ENCODE results near the gene ARHGAP45.

ARHGAP45 gene

DNA sequence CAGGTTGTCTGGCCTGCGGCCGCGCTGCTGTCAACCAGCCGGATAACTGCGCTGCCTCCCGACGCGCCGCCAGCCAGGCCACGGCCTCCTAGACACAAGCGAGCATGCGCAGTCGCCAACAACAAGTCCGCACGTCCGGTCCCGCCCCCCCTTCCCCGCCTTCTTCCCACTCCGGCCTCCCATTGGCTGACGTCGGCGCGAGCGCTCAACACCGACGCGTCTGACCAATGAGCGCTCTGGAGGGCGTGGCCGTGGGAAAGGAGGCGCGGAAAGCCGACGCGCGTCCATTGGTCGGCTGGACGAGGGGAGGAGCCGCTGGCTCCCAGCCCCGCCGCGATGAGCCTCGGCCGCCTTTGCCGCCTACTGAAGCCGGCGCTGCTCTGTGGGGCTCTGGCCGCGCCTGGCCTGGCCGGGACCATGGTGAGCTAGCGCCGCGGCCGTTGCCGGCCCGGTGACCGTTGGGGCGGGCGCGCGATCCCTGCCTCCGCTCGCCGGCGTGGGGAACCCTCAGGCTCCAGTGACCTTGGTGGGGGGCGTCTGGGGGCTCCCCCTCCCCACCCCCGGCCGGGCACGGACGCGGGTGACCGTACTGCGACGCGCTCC, 36.8 kb downstream of the ARHGAP45 start, which contains the start of gene GPX4:
GPX4 (plus strand) TSS at position 287 of the 603 bp plus-strand sequence; CDS start at position 337, 50 bp downstream.
- Histone ChIP-seq H3K27ac (peak within 1 kb of the TSS; percentile 97), H3K27me3 (ENCODE audit: insufficient read depth, low read depth, severe bottlenecking) (no peaks in the 10 kb centered on the region), H3K9me3 (ENCODE audit: severe bottlenecking) (peaks cover 2% of the 10 kb centered on the region), H3K4me3 (ENCODE audit: low read depth, low read length) (peak within 1 kb of the TSS; percentile 75), H3K36me3 (peaks cover 27% of the 10 kb centered on the region)
- TF ChIP-seq, protein P1, sequence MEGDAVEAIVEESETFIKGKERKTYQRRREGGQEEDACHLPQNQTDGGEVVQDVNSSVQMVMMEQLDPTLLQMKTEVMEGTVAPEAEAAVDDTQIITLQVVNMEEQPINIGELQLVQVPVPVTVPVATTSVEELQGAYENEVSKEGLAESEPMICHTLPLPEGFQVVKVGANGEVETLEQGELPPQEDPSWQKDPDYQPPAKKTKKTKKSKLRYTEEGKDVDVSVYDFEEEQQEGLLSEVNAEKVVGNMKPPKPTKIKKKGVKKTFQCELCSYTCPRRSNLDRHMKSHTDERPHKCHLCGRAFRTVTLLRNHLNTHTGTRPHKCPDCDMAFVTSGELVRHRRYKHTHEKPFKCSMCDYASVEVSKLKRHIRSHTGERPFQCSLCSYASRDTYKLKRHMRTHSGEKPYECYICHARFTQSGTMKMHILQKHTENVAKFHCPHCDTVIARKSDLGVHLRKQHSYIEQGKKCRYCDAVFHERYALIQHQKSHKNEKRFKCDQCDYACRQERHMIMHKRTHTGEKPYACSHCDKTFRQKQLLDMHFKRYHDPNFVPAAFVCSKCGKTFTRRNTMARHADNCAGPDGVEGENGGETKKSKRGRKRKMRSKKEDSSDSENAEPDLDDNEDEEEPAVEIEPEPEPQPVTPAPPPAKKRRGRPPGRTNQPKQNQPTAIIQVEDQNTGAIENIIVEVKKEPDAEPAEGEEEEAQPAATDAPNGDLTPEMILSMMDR (IDR thresholded peaks at IDR 0.05; ENCODE audit: low read depth, low read length) = no peak
- DNase-seq = peak; percentile 98

DNA sequence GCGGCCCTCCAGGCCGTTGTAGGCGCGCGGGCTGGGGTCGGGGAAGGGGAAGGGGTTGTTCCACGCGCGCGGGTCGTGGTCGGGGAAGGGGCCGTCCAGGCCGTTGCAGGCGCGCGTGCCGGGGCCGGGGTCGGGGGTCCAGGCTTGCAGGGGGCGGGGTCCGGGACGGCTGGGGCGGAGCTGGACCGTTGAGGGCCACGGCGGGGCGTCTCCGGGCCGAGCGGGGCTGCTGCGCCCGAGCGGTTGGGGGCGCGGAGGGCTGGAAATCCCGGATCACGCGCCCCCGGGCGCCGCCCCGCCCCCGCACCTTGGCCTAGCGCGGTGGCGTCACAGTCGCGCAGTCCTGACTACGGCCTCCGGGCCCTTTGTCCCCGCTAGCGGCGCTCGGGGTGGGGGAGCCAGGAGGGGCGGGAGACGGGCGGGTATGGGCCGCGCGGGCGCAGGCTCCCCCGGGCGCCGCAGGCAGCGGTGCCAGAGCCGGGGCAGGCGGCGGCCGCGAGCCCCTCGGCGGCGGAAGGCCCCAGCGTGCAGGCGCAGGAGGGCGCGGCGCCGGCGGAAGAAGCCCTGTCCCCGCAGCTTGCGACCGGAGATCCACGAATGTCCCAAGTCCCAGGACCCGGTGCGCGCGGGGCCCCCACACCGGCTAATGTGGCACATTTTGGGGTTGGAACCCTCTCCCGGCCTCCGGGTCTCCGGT, 37.5 kb downstream of the ARHGAP45 start:
- peak overlapping the region; percentile 97 for H3K27ac ChIP-seq

DNA sequence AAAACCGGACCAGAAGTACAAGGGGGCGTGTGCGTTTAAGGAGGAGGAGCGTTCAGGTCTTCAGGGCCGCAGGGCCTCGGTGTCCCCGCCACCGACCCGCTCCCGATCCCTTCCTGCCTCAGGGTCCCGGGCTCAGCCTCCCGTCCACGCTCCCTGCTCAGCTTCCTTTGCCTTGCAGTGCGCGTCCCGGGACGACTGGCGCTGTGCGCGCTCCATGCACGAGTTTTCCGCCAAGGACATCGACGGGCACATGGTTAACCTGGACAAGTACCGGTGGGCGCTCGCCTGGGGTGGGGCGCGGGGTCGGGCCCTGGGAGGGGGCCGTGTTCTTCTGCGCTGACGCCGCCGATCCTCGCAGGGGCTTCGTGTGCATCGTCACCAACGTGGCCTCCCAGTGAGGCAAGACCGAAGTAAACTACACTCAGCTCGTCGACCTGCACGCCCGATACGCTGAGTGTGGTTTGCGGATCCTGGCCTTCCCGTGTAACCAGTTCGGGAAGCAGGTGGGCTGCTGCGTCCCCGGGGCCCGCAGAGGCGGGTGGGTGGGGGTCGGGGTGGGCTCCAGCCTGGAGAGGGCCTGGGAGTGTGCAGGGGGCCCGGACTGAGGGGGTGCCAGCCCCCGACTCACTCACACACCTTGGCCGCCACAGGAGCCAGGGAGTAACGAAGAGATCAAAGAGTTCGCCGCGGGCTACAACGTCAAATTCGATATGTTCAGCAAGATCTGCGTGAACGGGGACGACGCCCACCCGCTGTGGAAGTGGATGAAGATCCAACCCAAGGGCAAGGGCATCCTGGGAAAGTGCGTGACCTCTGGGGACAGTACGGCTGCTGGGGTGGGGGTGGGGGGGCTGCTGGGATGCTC, 38.3 kb downstream of the ARHGAP45 start:
- no peaks in the 10 kb centered on the region for H3K27me3 ChIP-seq (ENCODE audit: insufficient read depth, low read depth, severe bottlenecking)
- DNase-seq = no peak
- peak overlapping the region; percentile 97 for H3K27ac ChIP-seq
- H3K36me3 ChIP-seq = peaks cover 35% of the 10 kb centered on the region
- H3K4me3 ChIP-seq (ENCODE audit: low read depth, low read length) = peak overlapping the region; percentile 75
- TF ChIP-seq, protein P1 (IDR thresholded peaks at IDR 0.05; ENCODE audit: low read depth, low read length) = no peak
- H3K9me3 ChIP-seq (ENCODE audit: severe bottlenecking) = peaks cover 2% of the 10 kb centered on the region

More for the DNA sequence above, 37.5 kb downstream of the ARHGAP45 start:
- peak overlapping the region; percentile 75 for H3K4me3 ChIP-seq (ENCODE audit: low read depth, low read length)
- TF ChIP-seq, protein P1 (IDR thresholded peaks at IDR 0.05; ENCODE audit: low read depth, low read length) = no peak
- peaks cover 32% of the 10 kb centered on the region for H3K36me3 ChIP-seq
- H3K9me3 ChIP-seq (ENCODE audit: severe bottlenecking) = peaks cover 2% of the 10 kb centered on the region
- peak; percentile 79 for DNase-seq
- no peaks in the 10 kb centered on the region for H3K27me3 ChIP-seq (ENCODE audit: insufficient read depth, low read depth, severe bottlenecking)

DNA sequence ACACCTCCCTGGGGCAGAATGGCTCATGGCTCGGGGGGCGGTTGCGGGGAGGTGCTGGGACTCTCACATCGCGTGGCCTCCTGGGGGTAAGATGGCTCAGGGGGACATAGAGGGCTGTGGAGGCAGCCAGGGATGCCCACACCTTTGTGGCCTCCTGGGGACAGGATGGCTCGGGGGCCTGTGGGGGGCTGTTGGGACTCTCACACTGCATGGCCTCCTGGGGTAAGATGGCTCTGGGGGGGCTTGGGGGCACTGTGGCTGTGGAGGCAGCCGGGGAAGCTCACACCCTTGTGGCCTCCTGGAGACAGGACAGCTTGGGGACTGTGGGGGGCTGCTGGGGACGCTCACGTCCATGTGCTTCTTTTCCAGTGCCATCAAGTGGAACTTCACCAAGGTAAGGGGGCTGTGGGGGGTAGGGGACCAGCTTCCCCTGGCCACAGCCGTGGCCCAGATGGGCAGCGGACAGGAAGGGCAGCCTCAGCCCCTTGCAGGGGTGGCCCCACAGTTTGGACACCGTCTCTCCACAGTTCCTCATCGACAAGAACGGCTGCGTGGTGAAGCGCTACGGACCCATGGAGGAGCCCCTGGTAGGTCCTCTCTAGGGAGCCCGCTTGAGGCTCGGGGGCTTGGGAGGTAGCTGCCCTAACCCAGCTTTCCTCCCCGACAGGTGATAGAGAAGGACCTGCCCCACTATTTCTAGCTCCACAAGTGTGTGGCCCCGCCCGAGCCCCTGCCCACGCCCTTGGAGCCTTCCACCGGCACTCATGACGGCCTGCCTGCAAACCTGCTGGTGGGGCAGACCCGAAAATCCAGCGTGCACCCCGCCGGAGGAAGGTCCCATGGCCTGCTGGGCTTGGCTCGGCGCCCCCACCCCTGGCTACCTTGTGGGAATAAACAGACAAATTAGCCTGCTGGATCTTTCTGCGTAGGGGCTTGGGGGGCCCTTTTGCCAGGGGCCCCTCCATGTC, 39.2 kb downstream of the ARHGAP45 start:
- peaks cover 35% of the 10 kb centered on the region for H3K36me3 ChIP-seq
- H3K27ac ChIP-seq = peak overlapping the region; percentile 29
- DNase-seq = no peak
- H3K27me3 ChIP-seq (ENCODE audit: insufficient read depth, low read depth, severe bottlenecking) = no peaks in the 10 kb centered on the region
- TF ChIP-seq, protein P1 (IDR thresholded peaks at IDR 0.05; ENCODE audit: low read depth, low read length) = no peak
- H3K9me3 ChIP-seq (ENCODE audit: severe bottlenecking) = peaks cover 1% of the 10 kb centered on the region
- no peak overlapping the region for H3K4me3 ChIP-seq (ENCODE audit: low read depth, low read length)

Measured in WERI-Rb-1 (cell line).